ENCODE data around the gene SEZ6L2.
"Not testable (repeated sequence)": the region's sequence is repeated elsewhere in the genome, so short reads cannot be mapped to it uniquely, and the experiment has no call there.

The SEZ6L2 gene

DNA sequence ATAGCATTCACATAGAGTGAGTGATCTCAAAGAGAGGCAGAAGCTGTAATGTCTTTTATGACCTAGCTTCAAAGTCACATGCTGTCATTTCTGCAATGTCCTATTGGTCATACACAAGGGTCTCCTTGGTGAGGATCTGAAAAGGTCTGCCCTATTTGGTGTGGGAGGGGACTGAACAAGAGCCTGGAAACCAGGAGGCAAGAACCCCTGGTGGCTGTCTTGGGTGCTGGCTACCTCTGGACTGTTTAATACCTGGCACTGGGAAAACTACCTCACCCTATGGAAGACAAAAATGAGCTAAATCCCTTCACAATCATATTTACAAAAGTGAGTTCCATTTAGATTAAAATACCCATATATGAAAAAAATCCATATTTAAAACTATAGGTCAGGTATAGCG is 17.6 kb upstream of the SEZ6L2 start:
- TF ChIP-seq, protein P1, sequence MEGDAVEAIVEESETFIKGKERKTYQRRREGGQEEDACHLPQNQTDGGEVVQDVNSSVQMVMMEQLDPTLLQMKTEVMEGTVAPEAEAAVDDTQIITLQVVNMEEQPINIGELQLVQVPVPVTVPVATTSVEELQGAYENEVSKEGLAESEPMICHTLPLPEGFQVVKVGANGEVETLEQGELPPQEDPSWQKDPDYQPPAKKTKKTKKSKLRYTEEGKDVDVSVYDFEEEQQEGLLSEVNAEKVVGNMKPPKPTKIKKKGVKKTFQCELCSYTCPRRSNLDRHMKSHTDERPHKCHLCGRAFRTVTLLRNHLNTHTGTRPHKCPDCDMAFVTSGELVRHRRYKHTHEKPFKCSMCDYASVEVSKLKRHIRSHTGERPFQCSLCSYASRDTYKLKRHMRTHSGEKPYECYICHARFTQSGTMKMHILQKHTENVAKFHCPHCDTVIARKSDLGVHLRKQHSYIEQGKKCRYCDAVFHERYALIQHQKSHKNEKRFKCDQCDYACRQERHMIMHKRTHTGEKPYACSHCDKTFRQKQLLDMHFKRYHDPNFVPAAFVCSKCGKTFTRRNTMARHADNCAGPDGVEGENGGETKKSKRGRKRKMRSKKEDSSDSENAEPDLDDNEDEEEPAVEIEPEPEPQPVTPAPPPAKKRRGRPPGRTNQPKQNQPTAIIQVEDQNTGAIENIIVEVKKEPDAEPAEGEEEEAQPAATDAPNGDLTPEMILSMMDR (IDR thresholded peaks at IDR 0.05; ENCODE audit: low read depth, low read length, missing control alignments), result no peak
- DNase-seq (ENCODE audit: low read depth), result no peak
- H3K4me3 ChIP-seq (ENCODE audit: low read depth, low read length), result no peak overlapping the region

DNA sequence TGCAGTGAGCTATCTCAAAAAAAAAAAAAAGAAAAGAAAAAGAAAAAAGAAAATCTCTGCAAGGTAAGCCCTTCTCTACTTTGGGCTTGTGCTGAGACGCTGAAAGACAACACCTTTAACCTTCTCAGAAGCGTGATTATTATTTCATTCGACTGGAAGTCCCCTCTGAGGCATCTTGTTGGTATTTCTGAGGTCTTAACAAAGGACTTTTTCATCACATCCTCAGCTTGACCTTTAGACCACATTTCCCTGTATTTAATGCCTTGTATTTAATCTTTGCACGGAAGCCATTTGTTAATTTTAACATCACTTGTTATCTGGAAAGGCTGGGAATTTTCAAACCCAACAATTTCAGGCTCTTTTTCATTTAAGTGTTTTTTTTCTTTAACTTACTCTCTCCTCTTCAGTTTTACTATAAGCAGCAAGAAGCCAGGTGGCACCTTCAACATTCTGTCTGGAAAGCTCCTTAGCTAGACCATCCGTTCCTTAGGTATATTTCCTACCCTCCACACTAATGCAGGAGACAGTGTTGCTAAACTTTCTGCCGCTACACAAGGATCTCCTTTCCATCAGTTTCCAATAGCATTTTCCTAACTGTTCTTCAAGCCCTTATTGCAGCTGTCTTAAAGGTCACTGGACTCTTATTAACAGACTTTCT is 16.4 kb upstream of the SEZ6L2 start:
- DNase-seq (ENCODE audit: low read depth), result no peak

DNA sequence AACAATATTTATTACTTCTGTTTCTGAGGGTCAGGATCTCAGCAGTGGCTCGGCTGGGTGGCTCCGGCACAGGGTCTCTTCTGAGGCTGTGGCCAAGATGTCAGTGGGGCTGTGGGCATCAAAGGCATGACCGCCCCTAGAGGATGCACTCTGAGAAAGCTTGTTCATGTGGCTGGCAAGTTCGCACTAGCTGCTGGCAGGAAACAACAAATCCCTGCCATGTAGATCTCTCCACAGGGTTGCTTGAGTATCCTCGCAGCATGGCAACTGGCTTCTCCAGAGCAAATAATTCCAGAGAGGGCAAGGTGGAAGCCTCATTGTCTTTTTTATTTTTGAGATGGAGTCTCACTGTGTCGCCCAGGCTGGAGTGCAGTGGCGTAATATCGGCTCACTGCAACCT is 14.2 kb upstream of the SEZ6L2 start:
- no peak for DNase-seq (ENCODE audit: low read depth)
- TF ChIP-seq, protein P1 (IDR thresholded peaks at IDR 0.05; ENCODE audit: low read depth, low read length, missing control alignments), result no peak
- H3K4me3 ChIP-seq (ENCODE audit: low read depth, low read length), result no peak overlapping the region

More for the DNA sequence above, 16.4 kb upstream of the SEZ6L2 start:
- no peak overlapping the region for H3K4me3 ChIP-seq (ENCODE audit: low read depth, low read length)
- TF ChIP-seq, protein P1 (IDR thresholded peaks at IDR 0.05; ENCODE audit: low read depth, low read length, missing control alignments), result no peak

DNA sequence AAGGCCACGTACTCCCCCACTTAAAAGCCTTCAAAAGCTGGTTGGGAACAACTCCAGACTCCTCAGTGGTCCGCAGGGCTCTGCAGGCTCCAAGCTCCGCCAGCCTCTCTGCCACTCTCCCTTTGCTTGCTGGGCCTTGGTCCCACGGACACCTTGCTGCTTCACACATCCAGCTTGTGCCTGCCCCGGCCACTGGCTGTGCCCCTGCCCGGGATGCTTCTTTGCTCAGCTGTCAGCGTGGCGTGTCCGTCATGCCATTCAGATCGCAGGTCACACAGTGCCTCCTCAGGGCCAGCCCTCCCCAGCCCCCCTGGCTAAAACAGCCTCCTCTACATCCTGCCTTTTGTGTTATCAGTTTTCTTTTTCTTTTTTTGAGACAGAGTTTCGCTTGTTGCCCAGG is 12.7 kb upstream of the SEZ6L2 start:
- DNase-seq (ENCODE audit: low read depth), result no peak
- TF ChIP-seq, protein P1 (IDR thresholded peaks at IDR 0.05; ENCODE audit: low read depth, low read length, missing control alignments), result no peak

DNA sequence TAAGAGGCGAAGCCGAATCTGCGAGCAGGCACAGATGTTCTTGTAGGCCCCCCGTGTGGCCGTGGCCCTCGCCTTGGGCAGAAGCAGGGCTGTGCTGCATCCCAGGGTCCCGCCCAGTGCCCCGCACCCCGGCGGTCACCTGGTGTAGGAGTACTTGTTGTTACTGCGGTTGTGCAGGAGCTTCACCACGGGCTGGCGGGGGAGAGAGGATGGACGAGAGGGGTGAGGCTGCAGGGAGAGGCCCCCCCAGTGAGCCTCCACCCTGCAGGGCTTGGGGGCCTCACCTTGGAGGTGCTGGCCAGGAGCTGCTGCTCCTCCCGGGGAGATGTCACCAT is 12.3 kb upstream of the SEZ6L2 start:
- H3K4me3 ChIP-seq (ENCODE audit: low read depth, low read length), result no peak overlapping the region
- TF ChIP-seq, protein P1 (IDR thresholded peaks at IDR 0.05; ENCODE audit: low read depth, low read length, missing control alignments), result no peak
- DNase-seq (ENCODE audit: low read depth), result no peak

More for the DNA sequence above, 12.7 kb upstream of the SEZ6L2 start:
- no peak overlapping the region for H3K4me3 ChIP-seq (ENCODE audit: low read depth, low read length)

DNA sequence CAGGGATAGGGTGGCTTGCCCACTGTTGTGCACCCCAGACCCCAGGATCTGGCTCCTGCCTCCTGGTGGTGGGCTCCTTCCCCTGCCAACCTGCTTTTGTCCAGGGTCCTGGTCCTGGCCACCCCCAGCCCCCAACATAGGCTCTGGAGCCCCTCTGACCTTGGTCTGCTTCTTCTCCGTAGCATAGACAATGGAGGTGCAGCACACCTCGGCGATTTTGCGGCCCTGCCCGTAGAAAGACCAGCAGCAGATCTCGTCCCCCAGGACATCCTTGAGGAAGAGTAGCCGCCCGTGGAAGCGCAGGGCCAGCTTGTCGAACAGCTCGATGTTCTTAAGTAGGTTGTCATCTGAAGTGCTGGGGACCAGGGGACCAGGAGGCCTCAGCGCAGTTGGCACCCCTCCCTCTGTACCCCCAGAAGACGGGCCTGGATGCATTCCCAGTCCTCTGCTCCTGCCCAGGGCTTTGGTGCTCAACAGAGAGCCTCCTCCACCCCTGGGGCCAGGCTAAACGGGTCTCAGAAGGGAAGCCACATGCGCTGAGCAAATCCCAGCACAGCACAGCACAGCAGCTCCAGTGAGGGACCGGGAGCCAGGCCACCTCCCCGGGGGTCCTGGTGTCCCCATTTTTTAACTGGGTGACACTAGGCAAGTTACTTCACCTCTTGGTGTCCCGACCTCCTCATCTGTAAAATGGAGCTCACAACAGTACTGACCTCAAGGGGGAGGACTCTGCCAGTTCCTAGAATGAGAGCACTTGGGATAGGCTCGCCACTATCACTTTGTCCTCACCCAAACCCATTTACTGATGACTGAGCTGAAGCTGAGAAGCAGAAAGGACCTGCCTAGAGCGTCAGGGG is 11.7 kb upstream of the SEZ6L2 start:
- TF ChIP-seq, protein P1 (IDR thresholded peaks at IDR 0.05; ENCODE audit: low read depth, low read length, missing control alignments), result no peak
- no peak overlapping the region for H3K4me3 ChIP-seq (ENCODE audit: low read depth, low read length)
- DNase-seq (ENCODE audit: low read depth), result no peak

DNA sequence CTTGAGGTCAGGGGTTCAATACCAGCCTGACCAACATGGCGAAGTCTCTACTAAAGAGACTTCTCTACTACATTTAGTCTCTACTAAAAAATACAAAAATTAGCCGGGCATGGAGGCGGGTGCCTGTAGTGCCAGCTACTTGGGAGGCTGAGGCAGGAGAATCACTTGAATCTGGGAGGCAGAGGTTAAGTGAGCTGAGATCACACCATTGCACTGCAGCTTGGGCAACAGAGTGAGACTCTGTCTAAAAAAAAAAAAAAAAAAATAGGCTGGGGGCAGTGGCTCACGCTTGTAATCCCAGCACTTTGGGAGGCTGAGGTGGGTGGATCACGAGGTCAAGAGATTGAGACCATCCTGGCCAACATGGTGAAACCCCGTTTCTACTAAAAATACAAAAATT is 10.5 kb upstream of the SEZ6L2 start:
- H3K4me3 ChIP-seq (ENCODE audit: low read depth, low read length); DNase-seq (ENCODE audit: low read depth): not testable (repeated sequence)
